ENCODE measurements around the gene HSPA12A. TPM values are rescaled to one million over a fixed set of nuclear protein-coding genes. Genes with fewer than 3 reads are reported as not detected.

The HSPA12A gene
- total and polyA plus RNA-seq, 2 experiments from 2014 or later: 8.3 to 9.6 TPM

DNA sequence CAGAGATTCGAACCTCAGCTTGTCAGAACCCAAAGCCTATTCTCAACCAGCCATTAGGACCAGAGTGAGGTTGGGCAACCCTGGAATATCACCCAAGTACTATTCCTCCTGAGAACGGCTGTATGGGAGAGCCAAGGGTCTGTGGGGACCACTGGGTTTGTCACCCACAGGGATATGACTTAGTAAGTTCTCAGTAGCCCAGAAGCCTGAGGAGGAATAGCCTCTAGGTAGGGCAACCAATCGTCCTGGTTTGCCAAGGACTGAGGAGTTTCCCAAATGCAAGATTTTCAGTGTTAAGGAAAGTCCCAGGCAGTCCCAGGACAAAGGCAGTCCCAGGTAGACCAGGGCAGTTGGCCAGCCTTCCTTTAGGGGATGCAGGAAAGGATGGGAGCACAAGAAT is 74.9 kb downstream of the HSPA12A start:
- Histone ChIP-seq H3K4me3 (no peak overlapping the region), H3K36me3 (no peaks in the 10 kb centered on the region), H3K9me3 (ENCODE audit: low read depth) (no peaks in the 10 kb centered on the region), H3K27me3 (no peaks in the 10 kb centered on the region), H3K27ac (no peak overlapping the region), H3K4me1 (ENCODE audit: low read depth) (peaks cover 2% of the 10 kb centered on the region)
- TF ChIP-seq, protein P1, sequence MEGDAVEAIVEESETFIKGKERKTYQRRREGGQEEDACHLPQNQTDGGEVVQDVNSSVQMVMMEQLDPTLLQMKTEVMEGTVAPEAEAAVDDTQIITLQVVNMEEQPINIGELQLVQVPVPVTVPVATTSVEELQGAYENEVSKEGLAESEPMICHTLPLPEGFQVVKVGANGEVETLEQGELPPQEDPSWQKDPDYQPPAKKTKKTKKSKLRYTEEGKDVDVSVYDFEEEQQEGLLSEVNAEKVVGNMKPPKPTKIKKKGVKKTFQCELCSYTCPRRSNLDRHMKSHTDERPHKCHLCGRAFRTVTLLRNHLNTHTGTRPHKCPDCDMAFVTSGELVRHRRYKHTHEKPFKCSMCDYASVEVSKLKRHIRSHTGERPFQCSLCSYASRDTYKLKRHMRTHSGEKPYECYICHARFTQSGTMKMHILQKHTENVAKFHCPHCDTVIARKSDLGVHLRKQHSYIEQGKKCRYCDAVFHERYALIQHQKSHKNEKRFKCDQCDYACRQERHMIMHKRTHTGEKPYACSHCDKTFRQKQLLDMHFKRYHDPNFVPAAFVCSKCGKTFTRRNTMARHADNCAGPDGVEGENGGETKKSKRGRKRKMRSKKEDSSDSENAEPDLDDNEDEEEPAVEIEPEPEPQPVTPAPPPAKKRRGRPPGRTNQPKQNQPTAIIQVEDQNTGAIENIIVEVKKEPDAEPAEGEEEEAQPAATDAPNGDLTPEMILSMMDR (IDR thresholded peaks at IDR 0.05; ENCODE audit: low read depth, low read length): no peak
- no peak for DNase-seq (ENCODE audit: low read depth in 1 of 2, low spot score in 1 of 2)

DNA sequence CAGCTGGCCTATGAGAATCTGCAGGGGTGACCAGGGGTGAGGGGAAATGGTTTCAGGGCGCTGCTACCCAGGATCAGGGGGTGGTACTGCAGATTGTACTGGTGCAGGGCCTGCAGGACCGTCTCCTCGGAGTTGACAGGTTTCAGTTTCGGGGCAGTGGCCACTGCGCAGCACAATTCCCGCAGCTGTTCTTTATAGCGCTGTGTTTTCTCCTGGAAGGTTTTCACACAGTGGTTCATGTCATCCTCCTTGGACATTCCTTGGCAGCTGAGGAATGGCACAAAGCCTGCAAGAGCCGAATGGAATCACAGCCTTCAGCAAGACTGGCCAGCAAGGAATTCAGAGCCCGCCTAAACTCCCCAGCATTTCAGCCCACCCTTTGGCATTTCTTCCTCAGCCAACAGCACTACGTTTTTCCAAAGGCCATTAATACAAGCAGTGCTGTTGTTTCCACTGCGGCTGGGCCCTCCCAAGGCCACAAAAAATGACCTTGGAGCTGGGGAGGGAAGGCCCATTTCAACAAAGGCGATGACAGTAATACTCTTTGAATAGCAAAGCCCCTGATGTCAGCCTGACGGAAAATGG is 76.7 kb downstream of the HSPA12A start:
- peak; percentile 16 to 64 for DNase-seq (ENCODE audit: low read depth in 1 of 2, low spot score in 1 of 2)
- H3K4me1 ChIP-seq (ENCODE audit: low read depth): peaks cover 2% of the 10 kb centered on the region
- no peak overlapping the region for H3K4me3 ChIP-seq
- no peaks in the 10 kb centered on the region for H3K9me3 ChIP-seq (ENCODE audit: low read depth)
- H3K27ac ChIP-seq: peak overlapping the region; percentile 47
- no peaks in the 10 kb centered on the region for H3K36me3 ChIP-seq
- no peaks in the 10 kb centered on the region for H3K27me3 ChIP-seq
- TF ChIP-seq, protein P1 (IDR thresholded peaks at IDR 0.05; ENCODE audit: low read depth, low read length): no peak

DNA sequence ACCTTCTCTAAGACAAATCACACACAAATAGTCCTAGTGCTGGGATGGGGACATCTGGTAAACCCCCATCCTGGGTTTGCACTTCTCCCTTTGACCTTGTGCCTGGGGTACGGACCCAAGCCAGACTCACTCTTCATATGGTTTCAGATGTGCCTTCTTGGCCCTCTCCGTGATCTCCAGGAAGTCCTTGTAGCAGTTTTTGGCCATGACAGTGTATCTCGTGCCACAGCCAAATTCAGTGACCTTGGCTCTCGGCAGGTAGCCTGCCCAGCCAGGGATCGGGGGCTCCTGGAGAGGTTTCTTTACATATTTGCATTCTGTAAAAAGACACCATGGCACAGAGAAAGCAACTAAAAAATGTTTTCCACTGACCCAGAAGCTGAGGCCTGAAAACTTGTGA is 77.7 kb downstream of the HSPA12A start:
- H3K36me3 ChIP-seq: no peaks in the 10 kb centered on the region
- no peak overlapping the region for H3K4me3 ChIP-seq
- H3K9me3 ChIP-seq (ENCODE audit: low read depth): no peaks in the 10 kb centered on the region
- TF ChIP-seq, protein P1 (IDR thresholded peaks at IDR 0.05; ENCODE audit: low read depth, low read length): no peak
- no peak for DNase-seq (ENCODE audit: low read depth in 1 of 2, low spot score in 1 of 2)
- peaks cover 2% of the 10 kb centered on the region for H3K4me1 ChIP-seq (ENCODE audit: low read depth)
- H3K27me3 ChIP-seq: no peaks in the 10 kb centered on the region
- no peak overlapping the region for H3K27ac ChIP-seq

DNA sequence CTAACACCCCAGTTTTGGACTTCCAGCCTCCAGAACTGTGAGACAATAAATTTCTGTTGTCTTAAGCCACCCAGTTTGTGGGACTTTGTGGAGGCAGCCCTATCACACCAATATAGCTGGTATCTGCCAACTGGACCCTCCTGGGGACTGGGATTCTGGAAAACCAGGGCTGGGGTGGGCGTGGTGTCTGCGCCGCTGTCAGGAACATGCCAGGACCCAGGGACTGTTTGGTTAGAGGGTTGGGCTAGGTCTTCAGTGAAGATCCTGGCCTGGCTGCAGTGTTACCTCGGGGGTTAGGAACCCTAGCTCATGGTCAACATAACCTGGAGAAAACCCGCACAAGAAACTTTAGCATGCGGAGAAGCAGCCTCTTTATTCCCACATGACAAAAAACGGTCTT is 79.0 kb downstream of the HSPA12A start:
- H3K4me3 ChIP-seq: no peak overlapping the region
- no peak overlapping the region for H3K27ac ChIP-seq
- no peaks in the 10 kb centered on the region for H3K9me3 ChIP-seq (ENCODE audit: low read depth)
- no peaks in the 10 kb centered on the region for H3K27me3 ChIP-seq
- H3K36me3 ChIP-seq: no peaks in the 10 kb centered on the region
- H3K4me1 ChIP-seq (ENCODE audit: low read depth): peaks cover 2% of the 10 kb centered on the region
- TF ChIP-seq, protein P1 (IDR thresholded peaks at IDR 0.05; ENCODE audit: low read depth, low read length): no peak
- no peak for DNase-seq (ENCODE audit: low read depth in 1 of 2, low spot score in 1 of 2)

DNA sequence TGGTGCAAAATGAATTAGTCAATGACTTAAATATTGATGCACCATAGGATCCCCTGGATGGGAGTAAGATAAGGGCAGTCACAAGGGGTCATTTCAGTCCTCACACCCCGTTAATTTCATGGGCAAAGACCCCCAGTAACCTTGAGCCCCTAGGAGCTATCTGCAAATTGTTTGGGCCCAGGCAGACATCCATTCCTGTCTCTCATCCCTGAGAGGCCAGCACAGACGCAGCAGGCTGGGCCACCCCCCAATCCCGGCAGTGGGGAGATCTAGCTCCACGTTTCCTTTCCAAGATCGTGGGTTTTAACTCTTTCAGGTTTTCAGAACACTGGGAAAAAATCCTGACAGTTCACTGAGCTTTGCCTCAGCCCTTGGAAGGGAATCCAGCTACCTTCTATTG is 81.5 kb downstream of the HSPA12A start:
- Histone ChIP-seq H3K4me1 (ENCODE audit: low read depth) (peaks cover under 1% of the 10 kb centered on the region), H3K36me3 (no peaks in the 10 kb centered on the region), H3K27ac (no peak overlapping the region), H3K4me3 (no peak overlapping the region), H3K9me3 (ENCODE audit: low read depth) (no peaks in the 10 kb centered on the region), H3K27me3 (no peaks in the 10 kb centered on the region)
- no peak for DNase-seq (ENCODE audit: low read depth in 1 of 2, low spot score in 1 of 2)
- TF ChIP-seq, protein P1 (IDR thresholded peaks at IDR 0.05; ENCODE audit: low read depth, low read length): no peak
